ENCODE measurements around the gene ELMO1.

ELMO1 gene

GRCh38 chr7:36906956-36907635, 541.6 kb downstream of the ELMO1 start:
- Histone ChIP-seq H2AFZ (ENCODE audit: low read depth, low read length) (no peak overlapping the region), H3K27me3 (ENCODE audit: insufficient read depth, low read length, poor library complexity) (no peaks in the 10 kb centered on the region), H3K36me3 (ENCODE audit: insufficient read depth, low read length) (peaks cover 6% of the 10 kb centered on the region; the same call in 1 of the 2 replicates), H3K79me2 (ENCODE audit: insufficient read depth, low read length) (no peaks in the 10 kb centered on the region), H3K27ac (ENCODE audit: low read length) (no peak overlapping the region), H3K4me1 (ENCODE audit: insufficient read depth, low read length) (no peaks in the 10 kb centered on the region), H3K4me2 (ENCODE audit: insufficient read depth, low read length) (no peak overlapping the region), H3K4me3 (ENCODE audit: low read depth in 1 of 2, low read length in 2 of 2) (no peak overlapping the region), H3K9ac (ENCODE audit: low read depth, low read length) (no peak overlapping the region), H3K9me3 (ENCODE audit: insufficient read depth, low read length, severe bottlenecking) (no peaks in the 10 kb centered on the region), H4K20me1 (ENCODE audit: insufficient read depth, low read length) (no peaks in the 10 kb centered on the region)
- ATAC-seq (ENCODE audit: insufficient read depth, low read depth) (no peak), DNase-seq (no peak)
- TF ChIP-seq CTCF (IDR thresholded peaks at IDR 0.05; ENCODE audit: borderline replicate concordance, extremely low read depth, low read length, poor library complexity, severe bottlenecking): no peak
- TF ChIP-seq EZH2 (IDR thresholded peaks at IDR 0.05; ENCODE audit: borderline replicate concordance, low read depth, low read length, severe bottlenecking): no peak

- no peak for DNase-seq
- ATAC-seq (ENCODE audit: insufficient read depth, low read depth): no peak
- Histone ChIP-seq H3K27ac (ENCODE audit: low read length) (no peak overlapping the region), H3K4me3 (ENCODE audit: low read depth in 1 of 2, low read length in 2 of 2) (no peak overlapping the region), H3K9ac (ENCODE audit: low read depth, low read length) (no peak overlapping the region), H2AFZ (ENCODE audit: low read depth, low read length) (no peak overlapping the region), H3K36me3 (ENCODE audit: insufficient read depth, low read length) (peaks cover 6% of the 10 kb centered on the region; the same call in 1 of the 2 replicates), H3K4me1 (ENCODE audit: insufficient read depth, low read length) (no peaks in the 10 kb centered on the region), H3K27me3 (ENCODE audit: insufficient read depth, low read length, poor library complexity) (no peaks in the 10 kb centered on the region), H4K20me1 (ENCODE audit: insufficient read depth, low read length) (no peaks in the 10 kb centered on the region), H3K4me2 (ENCODE audit: insufficient read depth, low read length) (no peak overlapping the region), H3K9me3 (ENCODE audit: insufficient read depth, low read length, severe bottlenecking) (no peaks in the 10 kb centered on the region), H3K79me2 (ENCODE audit: insufficient read depth, low read length) (no peaks in the 10 kb centered on the region)
- TF ChIP-seq CTCF (IDR thresholded peaks at IDR 0.05; ENCODE audit: borderline replicate concordance, extremely low read depth, low read length, poor library complexity, severe bottlenecking) (no peak), EZH2 (IDR thresholded peaks at IDR 0.05; ENCODE audit: borderline replicate concordance, low read depth, low read length, severe bottlenecking) (no peak)
Observed at GRCh38 chr7:36906448-36906847, 542.2 kb downstream of the ELMO1 start.

GRCh38 chr7:36905841-36906240, 542.8 kb downstream of the ELMO1 start:
- no peak overlapping the region for H3K4me2 ChIP-seq (ENCODE audit: insufficient read depth, low read length)
- no peak overlapping the region for H3K9ac ChIP-seq (ENCODE audit: low read depth, low read length)
- no peak overlapping the region for H2AFZ ChIP-seq (ENCODE audit: low read depth, low read length)
- no peaks in the 10 kb centered on the region for H3K9me3 ChIP-seq (ENCODE audit: insufficient read depth, low read length, severe bottlenecking)
- H3K27me3 ChIP-seq (ENCODE audit: insufficient read depth, low read length, poor library complexity): no peaks in the 10 kb centered on the region
- H3K4me1 ChIP-seq (ENCODE audit: insufficient read depth, low read length): no peaks in the 10 kb centered on the region
- H3K4me3 ChIP-seq (ENCODE audit: low read depth in 1 of 2, low read length in 2 of 2): no peak overlapping the region
- H3K27ac ChIP-seq (ENCODE audit: low read length): no peak overlapping the region
- ATAC-seq (ENCODE audit: insufficient read depth, low read depth): no peak
- DNase-seq: no peak
- H3K36me3 ChIP-seq (ENCODE audit: insufficient read depth, low read length): peaks cover 3% of the 10 kb centered on the region; the same call in 1 of the 2 replicates
- no peaks in the 10 kb centered on the region for H3K79me2 ChIP-seq (ENCODE audit: insufficient read depth, low read length)
- no peak for TF ChIP-seq EZH2 (IDR thresholded peaks at IDR 0.05; ENCODE audit: borderline replicate concordance, low read depth, low read length, severe bottlenecking)
- TF ChIP-seq CTCF (IDR thresholded peaks at IDR 0.05; ENCODE audit: borderline replicate concordance, extremely low read depth, low read length, poor library complexity, severe bottlenecking): no peak
- H4K20me1 ChIP-seq (ENCODE audit: insufficient read depth, low read length): no peaks in the 10 kb centered on the region

Measured in DND-41 (cell line).